ENCODE measurements around the gene SH2D4B.

SH2D4B gene

DNA sequence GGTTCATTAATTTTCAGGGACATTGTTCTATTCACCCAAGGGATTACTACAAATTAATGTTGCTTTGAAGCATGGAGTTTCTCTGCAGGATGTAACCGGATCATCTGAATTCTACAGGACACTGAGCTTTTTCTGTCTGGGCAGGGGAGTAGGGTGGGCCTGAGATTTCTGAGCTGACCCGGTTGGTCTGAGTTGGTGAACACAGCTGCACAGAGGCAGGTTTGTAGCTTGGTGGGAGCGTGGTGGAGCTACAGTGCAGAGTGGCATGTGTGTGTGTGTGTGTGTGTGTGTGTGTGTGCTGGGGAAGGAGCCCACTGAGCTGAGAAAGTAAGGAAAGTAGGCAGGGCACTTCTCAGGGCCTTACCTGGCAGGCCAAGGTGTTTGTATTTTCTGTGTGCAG lies 62.6 kb downstream of the SH2D4B start:
- POLR2A ChIA-PET (ENCODE audit: low non-redundant PET) = no interaction called here
- no peak overlapping the region for H3K27ac ChIP-seq
- TF ChIP-seq, protein P1, sequence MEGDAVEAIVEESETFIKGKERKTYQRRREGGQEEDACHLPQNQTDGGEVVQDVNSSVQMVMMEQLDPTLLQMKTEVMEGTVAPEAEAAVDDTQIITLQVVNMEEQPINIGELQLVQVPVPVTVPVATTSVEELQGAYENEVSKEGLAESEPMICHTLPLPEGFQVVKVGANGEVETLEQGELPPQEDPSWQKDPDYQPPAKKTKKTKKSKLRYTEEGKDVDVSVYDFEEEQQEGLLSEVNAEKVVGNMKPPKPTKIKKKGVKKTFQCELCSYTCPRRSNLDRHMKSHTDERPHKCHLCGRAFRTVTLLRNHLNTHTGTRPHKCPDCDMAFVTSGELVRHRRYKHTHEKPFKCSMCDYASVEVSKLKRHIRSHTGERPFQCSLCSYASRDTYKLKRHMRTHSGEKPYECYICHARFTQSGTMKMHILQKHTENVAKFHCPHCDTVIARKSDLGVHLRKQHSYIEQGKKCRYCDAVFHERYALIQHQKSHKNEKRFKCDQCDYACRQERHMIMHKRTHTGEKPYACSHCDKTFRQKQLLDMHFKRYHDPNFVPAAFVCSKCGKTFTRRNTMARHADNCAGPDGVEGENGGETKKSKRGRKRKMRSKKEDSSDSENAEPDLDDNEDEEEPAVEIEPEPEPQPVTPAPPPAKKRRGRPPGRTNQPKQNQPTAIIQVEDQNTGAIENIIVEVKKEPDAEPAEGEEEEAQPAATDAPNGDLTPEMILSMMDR (conservative IDR thresholded peaks at IDR 0.05; ENCODE audit: low read depth) = no peak
- CTCF ChIA-PET = interaction anchor here (0.5 kb wide), 1 partner anchor 324 kb away, joined by 5 read pairs; no protein-coding TSS in a partner anchor
- no peak for DNase-seq (ENCODE audit: low spot score)

DNA sequence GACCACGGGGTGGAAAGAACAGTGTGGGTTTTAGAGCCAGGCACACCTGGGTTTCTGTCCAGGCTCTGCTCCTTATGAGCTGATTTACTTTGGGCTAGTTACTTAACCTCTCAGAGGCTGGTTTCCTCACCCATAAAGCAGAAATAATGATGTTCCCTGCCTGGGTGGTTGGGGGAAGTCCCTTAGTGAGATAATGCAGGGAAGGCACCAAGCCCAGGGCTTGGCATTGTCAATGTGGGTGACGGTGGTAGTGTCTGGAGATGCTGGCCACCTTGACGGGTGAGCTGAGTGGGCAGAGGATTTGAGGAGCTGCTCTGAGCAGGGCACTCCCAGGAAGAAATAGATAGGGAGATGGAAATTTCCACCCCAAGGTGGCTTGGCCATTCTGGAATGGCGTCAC lies 65.2 kb downstream of the SH2D4B start:
- ChIA-PET POLR2A (ENCODE audit: low non-redundant PET) (no interaction called here), CTCF (interaction anchor here (0.6 kb wide), 1 partner anchor 16 kb away, joined by 3 read pairs; no protein-coding TSS in a partner anchor)
- DNase-seq (ENCODE audit: low spot score) = no peak
- TF ChIP-seq, protein P1 (conservative IDR thresholded peaks at IDR 0.05; ENCODE audit: low read depth) = no peak
- no peak overlapping the region for H3K27ac ChIP-seq

DNA sequence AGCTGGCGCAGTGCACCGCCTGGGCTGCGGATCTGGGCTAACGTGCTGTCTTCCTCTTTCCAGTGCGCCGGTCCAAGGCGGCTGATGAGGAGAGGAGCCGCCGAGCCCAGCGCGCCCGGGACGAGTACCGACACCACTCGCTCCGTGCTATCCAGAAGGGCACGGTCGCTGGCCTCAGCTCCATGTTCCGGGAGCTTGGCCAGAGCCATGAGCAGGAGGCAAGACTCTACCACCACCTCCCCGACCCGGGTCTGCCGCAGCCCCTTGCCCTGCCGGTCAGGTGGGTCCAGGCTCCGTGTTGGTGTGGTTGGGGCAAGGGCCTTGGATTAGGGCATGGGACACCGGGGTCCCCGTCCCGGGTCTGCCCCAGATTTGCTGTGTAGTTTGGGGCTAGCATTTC lies 65.8 kb downstream of the SH2D4B start:
- TF ChIP-seq, protein P1 (conservative IDR thresholded peaks at IDR 0.05; ENCODE audit: low read depth) = no peak
- no peak overlapping the region for H3K27ac ChIP-seq
- ChIA-PET POLR2A (ENCODE audit: low non-redundant PET) (no interaction called here), CTCF (no interaction called here)
- no peak for DNase-seq (ENCODE audit: low spot score)

DNA sequence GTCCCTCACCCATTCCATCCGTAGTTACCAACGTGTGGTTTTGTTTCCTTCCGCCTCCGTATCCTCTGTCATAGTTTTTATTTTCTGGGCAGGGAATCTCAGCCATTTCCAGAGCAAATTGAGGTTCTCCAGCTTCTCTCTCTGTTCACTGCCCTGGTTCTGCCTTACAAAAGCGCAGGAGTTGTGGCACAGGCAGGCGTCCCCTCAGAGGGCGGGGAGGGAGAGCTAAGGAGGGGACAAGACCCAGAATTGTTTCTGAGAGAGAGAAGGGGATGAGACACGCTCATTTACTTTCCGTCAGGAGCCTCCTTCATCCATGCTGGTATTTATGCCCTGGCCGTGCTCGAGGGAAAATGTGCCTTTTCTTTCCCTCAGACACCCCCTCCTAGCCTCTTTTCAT lies 71.0 kb downstream of the SH2D4B start:
- POLR2A ChIA-PET (ENCODE audit: low non-redundant PET) = no interaction called here
- CTCF ChIA-PET = interaction anchor here (0.6 to 0.7 kb wide), 2 partner anchors 13 to 211 kb away, joined by 4 to 6 read pairs; no protein-coding TSS in a partner anchor
- no peak for DNase-seq (ENCODE audit: low spot score)
- H3K27ac ChIP-seq = no peak overlapping the region
- TF ChIP-seq, protein P1 (conservative IDR thresholded peaks at IDR 0.05; ENCODE audit: low read depth) = no peak

GRCh38 chr10:80609331-80609730 lies 71.6 kb downstream of the SH2D4B start:
- no peak overlapping the region for H3K27ac ChIP-seq
- TF ChIP-seq, protein P1 (conservative IDR thresholded peaks at IDR 0.05; ENCODE audit: low read depth) = no peak
- ChIA-PET POLR2A (ENCODE audit: low non-redundant PET) (no interaction called here), CTCF (no interaction called here)
- no peak for DNase-seq (ENCODE audit: low spot score)

DNA sequence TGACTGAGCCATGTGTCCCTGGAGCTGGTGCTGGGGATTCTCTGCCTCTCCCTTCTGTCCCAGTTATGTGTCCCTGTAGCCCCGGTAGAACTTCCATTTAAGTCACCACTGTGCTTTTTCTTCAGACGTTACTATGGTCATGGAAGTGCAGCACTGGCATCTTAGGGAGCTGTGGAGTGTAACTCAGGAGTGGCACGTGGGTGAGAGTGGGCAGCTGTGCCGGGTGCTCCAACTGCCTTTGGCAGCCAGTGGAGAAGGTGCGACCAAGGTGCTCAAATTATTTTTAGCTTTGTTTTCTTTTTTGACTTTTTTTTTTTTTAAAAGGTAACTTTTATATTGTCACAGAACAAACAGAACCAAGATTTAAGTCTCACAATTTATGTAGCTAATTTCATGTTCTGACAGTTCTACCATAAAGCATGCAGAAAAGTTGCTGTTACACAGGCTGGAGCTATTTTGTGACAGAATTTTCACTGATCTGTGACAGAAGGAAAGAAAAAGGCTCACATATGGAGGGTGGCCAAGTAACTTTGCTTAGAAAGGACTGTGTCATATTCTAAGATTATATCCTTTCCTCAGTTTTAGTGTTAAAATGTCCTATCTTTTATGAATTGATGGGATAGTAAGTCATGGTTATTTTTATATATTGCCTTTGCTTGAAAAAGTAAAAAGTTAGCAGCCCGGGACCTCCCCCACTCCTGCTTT lies 73.9 kb downstream of the SH2D4B start:
- no peak overlapping the region for H3K27ac ChIP-seq
- no peak for DNase-seq (ENCODE audit: low spot score)
- POLR2A ChIA-PET (ENCODE audit: low non-redundant PET) = no interaction called here
- CTCF ChIA-PET = interaction anchor here (0.6 kb wide), 1 partner anchor 190 kb away, joined by 3 read pairs; no protein-coding TSS in a partner anchor
- TF ChIP-seq, protein P1 (conservative IDR thresholded peaks at IDR 0.05; ENCODE audit: low read depth) = no peak
